PC-3 (cell line): ENCODE results near the gene UVSSA.

Source experiments
- EZH2 ChIP-seq: fragments of 300-600 bp; sonication (generic); IDR thresholded peaks from one replicate; pipeline ENCODE4 v1.6.1; 2017; ENCODE audit warnings: antibody characterized with exemption, mild to moderate bottlenecking, low read length; ENCODE audit not compliant: unreplicated experiment
- EZH2phosphoT487 ChIP-seq: fragments of 300-600 bp; sonication (generic); IDR thresholded peaks from 2 replicates; pipeline ENCODE4 v1.6.1; 2018; ENCODE audit warnings: mild to moderate bottlenecking, antibody characterized with exemption, low read length, borderline replicate concordance

GRCh38 chr4:1381944-1382541 lies 35.0 kb downstream of the UVSSA start:
- TF ChIP-seq EZH2phosphoT487, result no peak
- TF ChIP-seq EZH2, result no peak
